Measurements from ENCODE around the gene DLGAP3.

DLGAP3 gene

GRCh38 chr1:34904236-34905097, 25.0 kb downstream of the DLGAP3 start:
- no peak for DNase-seq (ENCODE audit: low spot score)

- DNase-seq (ENCODE audit: low spot score) = no peak
Observed at GRCh38 chr1:34901919-34902318, 27.5 kb downstream of the DLGAP3 start.

- no peak for DNase-seq (ENCODE audit: low spot score)
Observed at GRCh38 chr1:34900775-34901502, 28.5 kb downstream of the DLGAP3 start.

- no peak for DNase-seq (ENCODE audit: low spot score)
Observed at GRCh38 chr1:34899906-34900305, 29.5 kb downstream of the DLGAP3 start.

- DNase-seq (ENCODE audit: low spot score) = no peak
Observed at GRCh38 chr1:34899471-34899870, 30.0 kb downstream of the DLGAP3 start.

- no peak for DNase-seq (ENCODE audit: low spot score)
Observed at GRCh38 chr1:34898330-34898761, 31.1 kb downstream of the DLGAP3 start.

GRCh38 chr1:34896612-34897011, 32.8 kb downstream of the DLGAP3 start:
- DNase-seq (ENCODE audit: low spot score) = no peak

GRCh38 chr1:34889705-34890104, 39.7 kb downstream of the DLGAP3 start:
- DNase-seq (ENCODE audit: low spot score) = no peak

- no peak for DNase-seq (ENCODE audit: low spot score)
Observed at GRCh38 chr1:34887593-34887992, 41.9 kb downstream of the DLGAP3 start.

- DNase-seq (ENCODE audit: low spot score) = peak; percentile 66
Observed at GRCh38 chr1:34885405-34886247, 43.8 kb downstream of the DLGAP3 start.

- no peak for DNase-seq (ENCODE audit: low spot score)
Observed at GRCh38 chr1:34884961-34885360, 44.5 kb downstream of the DLGAP3 start.

- DNase-seq (ENCODE audit: low spot score) = no peak
Observed at GRCh38 chr1:34884536-34884935, 44.9 kb downstream of the DLGAP3 start.

- DNase-seq (ENCODE audit: low spot score) = no peak
Observed at GRCh38 chr1:34879230-34879629, 50.2 kb downstream of the DLGAP3 start.

- DNase-seq (ENCODE audit: low spot score) = no peak
Observed at GRCh38 chr1:34876406-34876805, 53.0 kb downstream of the DLGAP3 start.

- DNase-seq (ENCODE audit: low spot score) = no peak
Observed at GRCh38 chr1:34874296-34874952, 55.0 kb downstream of the DLGAP3 start.

GRCh38 chr1:34872133-34872503, 57.3 kb downstream of the DLGAP3 start:
- no peak for DNase-seq (ENCODE audit: low spot score)

- no peak for DNase-seq (ENCODE audit: low spot score)
Observed at GRCh38 chr1:34871443-34872132, 57.9 kb downstream of the DLGAP3 start.

GRCh38 chr1:34870395-34870794, 59.1 kb downstream of the DLGAP3 start:
- no peak for DNase-seq (ENCODE audit: low spot score)

GRCh38 chr1:34869760-34870159, 59.7 kb downstream of the DLGAP3 start:
- DNase-seq (ENCODE audit: low spot score) = no peak

- no peak for DNase-seq (ENCODE audit: low spot score)
Observed at GRCh38 chr1:34868230-34869049, 61.0 kb downstream of the DLGAP3 start.

All from germinal center (tissue), 1 donor.